Smooth muscle cell (in vitro differentiated cells): Measurements from ENCODE around the gene PHF23. TPM values are rescaled to one million over a fixed set of nuclear protein-coding genes. Genes with fewer than 3 reads are reported as not detected.
A peak's percentile ranks its signal among the peaks of the same experiment; 100 is the strongest.

Experiments used
- DNase-seq: peaks from one replicate; lab custom pipeline; 2025; ENCODE audit not compliant: unreplicated experiment; lab: John Stamatoyannopoulos, UW
- H2AFZ ChIP-seq: fragments of 200-600 bp; sonication (generic); 2 replicates; pipeline ENCODE4 v1.6.0; 2016; ENCODE audit warnings: antibody characterized with exemption, low read depth, mild to moderate bottlenecking
- H3F3A ChIP-seq: fragments of 200-600 bp; sonication (generic); 2 replicates; pipeline ENCODE4 v1.6.0; 2017; ENCODE audit warnings: antibody characterized with exemption, low read depth
- H3K27ac ChIP-seq: fragments of 200-600 bp; sonication (generic); 2 replicates; pipeline ENCODE4 v1.5.1; 2016; ENCODE audit warnings: low read depth, mild to moderate bottlenecking
- H3K27me3 ChIP-seq: fragments of 200-600 bp; sonication (generic); 2 replicates; pipeline ENCODE4 v1.6.1; 2016; ENCODE audit warnings: low read depth, mild to moderate bottlenecking
- H3K36me3 ChIP-seq: fragments of 200-600 bp; sonication (generic); 2 replicates; pipeline ENCODE4 v1.5.1; 2016; ENCODE audit warnings: low read depth
- H3K4me1 ChIP-seq: fragments of 200-600 bp; sonication (generic); 2 replicates; pipeline ENCODE4 v1.5.1; 2016; ENCODE audit warnings: low read depth
- H3K4me2 ChIP-seq: fragments of 200-600 bp; sonication (generic); 2 replicates; pipeline ENCODE4 v1.6.0; 2016; ENCODE audit warnings: mild to moderate bottlenecking
- H3K4me3 ChIP-seq: fragments of 200-600 bp; sonication (generic); 2 replicates; pipeline ENCODE4 v1.5.1; 2016; ENCODE audit warnings: mild to moderate bottlenecking
- H3K79me2 ChIP-seq: fragments of 200-600 bp; sonication (generic); 2 replicates; pipeline ENCODE4 v1.6.0; 2016; ENCODE audit warnings: low read depth, mild to moderate bottlenecking
- H3K9ac ChIP-seq: fragments of 200-600 bp; sonication (generic); 2 replicates; pipeline ENCODE4 v1.6.0; 2016; ENCODE audit warnings: low read depth
- H3K9me3 ChIP-seq: fragments of 200-600 bp; sonication (generic); replicated peaks from 2 replicates; pipeline ENCODE4 v1.5.1; 2016; ENCODE audit warnings: low read depth
- H4K20me1 ChIP-seq: fragments of 200-600 bp; sonication (generic); 2 replicates; pipeline ENCODE4 v1.6.0; 2016; ENCODE audit warnings: low read depth
- WGBS: methylation state at CpG from one replicate; pipeline ENCODE4 v1.1.7; 2016; ENCODE audit warnings: low lambda C conversion rate; 5-methylcytosine and 5-hydroxymethylcytosine counted together
- polyA plus RNA-seq: library from polyadenylated mRNA; unstranded; fragments of >200 nt; fragmentation: Nextera tagmentation; extraction: Ambion mirVana; gene quantifications from 2 replicates; pipeline ENCODE4 v1.2.1, GENCODE V29; 2016
- total RNA-seq: library from RNA; depleted of rRNA; stranded (reverse); fragments of >200 nt; gene quantifications from 2 replicates; pipeline ENCODE4 v1.2.3, GENCODE V29; 2014
- TF ChIP-seq, protein P1 (sequence below): fragments of 200-600 bp; sonication (generic); IDR thresholded peaks from 2 replicates; pipeline ENCODE4 v1.5.1; 2017; ENCODE audit warnings: borderline replicate concordance, mild to moderate bottlenecking, antibody characterized with exemption; ENCODE audit not compliant: insufficient read depth, poor library complexity, severe bottlenecking

PHF23 gene
- total and polyA plus RNA-seq, 2 experiments from 2014 or later, result 33.8 to 48.5 TPM

DNA sequence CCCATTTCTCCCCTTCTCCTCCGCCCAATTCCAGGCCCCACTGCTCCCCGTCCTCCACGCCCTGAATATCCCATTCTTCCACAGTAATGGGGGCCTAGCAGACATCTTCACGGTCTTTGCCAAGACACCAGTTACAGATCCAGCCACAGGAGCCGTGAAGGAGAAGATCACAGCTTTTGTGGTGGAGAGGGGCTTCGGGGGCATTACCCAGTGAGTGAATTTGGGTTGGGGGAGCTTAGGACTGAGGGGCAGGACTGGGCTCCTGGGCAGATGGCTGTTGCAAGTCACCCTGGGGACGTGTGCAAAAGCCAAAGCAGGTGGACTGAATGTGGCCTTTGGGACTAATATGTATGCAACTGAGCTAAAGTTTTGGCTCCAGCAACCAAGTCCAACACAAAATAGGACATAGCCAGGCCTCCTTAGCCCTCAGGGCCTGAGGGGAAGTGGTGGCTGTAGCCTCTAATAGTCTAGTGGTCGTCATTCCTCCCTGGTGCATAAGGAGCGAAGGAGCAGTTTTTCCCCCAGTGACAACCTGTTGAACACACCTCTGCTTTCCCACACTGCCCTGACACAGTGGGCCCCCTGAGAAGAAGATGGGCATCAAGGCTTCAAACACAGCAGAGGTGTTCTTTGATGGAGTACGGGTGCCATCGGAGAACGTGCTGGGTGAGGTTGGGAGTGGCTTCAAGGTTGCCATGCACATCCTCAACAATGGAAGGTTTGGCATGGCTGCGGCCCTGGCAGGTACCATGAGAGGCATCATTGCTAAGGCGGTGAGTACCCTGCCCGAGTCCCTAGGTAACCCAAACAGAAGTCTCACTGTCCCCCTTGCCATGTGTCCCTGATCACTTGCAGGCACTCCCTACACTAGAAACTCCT is 16.9 kb downstream of the PHF23 start:
- peaks cover 13% of the 10 kb centered on the region for H3F3A ChIP-seq
- DNase-seq, result no peak
- H2AFZ ChIP-seq, result no peak overlapping the region
- H3K9ac ChIP-seq, result no peak overlapping the region
- peak overlapping the region; percentile 19 for H3K27ac ChIP-seq
- no peaks in the 10 kb centered on the region for H3K9me3 ChIP-seq
- peaks cover 25% of the 10 kb centered on the region for H3K4me1 ChIP-seq
- TF ChIP-seq, protein P1, sequence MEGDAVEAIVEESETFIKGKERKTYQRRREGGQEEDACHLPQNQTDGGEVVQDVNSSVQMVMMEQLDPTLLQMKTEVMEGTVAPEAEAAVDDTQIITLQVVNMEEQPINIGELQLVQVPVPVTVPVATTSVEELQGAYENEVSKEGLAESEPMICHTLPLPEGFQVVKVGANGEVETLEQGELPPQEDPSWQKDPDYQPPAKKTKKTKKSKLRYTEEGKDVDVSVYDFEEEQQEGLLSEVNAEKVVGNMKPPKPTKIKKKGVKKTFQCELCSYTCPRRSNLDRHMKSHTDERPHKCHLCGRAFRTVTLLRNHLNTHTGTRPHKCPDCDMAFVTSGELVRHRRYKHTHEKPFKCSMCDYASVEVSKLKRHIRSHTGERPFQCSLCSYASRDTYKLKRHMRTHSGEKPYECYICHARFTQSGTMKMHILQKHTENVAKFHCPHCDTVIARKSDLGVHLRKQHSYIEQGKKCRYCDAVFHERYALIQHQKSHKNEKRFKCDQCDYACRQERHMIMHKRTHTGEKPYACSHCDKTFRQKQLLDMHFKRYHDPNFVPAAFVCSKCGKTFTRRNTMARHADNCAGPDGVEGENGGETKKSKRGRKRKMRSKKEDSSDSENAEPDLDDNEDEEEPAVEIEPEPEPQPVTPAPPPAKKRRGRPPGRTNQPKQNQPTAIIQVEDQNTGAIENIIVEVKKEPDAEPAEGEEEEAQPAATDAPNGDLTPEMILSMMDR, result no peak
- peaks cover 5% of the 10 kb centered on the region for H3K79me2 ChIP-seq
- H3K4me3 ChIP-seq, result no peak overlapping the region
- H3K27me3 ChIP-seq, result no peaks in the 10 kb centered on the region
- H4K20me1 ChIP-seq, result peaks cover 59% of the 10 kb centered on the region
- WGBS, result 93% methylated on average over 15 of the region's 15 CpGs
- H3K4me2 ChIP-seq, result no peak overlapping the region
- no peaks in the 10 kb centered on the region for H3K36me3 ChIP-seq

DNA sequence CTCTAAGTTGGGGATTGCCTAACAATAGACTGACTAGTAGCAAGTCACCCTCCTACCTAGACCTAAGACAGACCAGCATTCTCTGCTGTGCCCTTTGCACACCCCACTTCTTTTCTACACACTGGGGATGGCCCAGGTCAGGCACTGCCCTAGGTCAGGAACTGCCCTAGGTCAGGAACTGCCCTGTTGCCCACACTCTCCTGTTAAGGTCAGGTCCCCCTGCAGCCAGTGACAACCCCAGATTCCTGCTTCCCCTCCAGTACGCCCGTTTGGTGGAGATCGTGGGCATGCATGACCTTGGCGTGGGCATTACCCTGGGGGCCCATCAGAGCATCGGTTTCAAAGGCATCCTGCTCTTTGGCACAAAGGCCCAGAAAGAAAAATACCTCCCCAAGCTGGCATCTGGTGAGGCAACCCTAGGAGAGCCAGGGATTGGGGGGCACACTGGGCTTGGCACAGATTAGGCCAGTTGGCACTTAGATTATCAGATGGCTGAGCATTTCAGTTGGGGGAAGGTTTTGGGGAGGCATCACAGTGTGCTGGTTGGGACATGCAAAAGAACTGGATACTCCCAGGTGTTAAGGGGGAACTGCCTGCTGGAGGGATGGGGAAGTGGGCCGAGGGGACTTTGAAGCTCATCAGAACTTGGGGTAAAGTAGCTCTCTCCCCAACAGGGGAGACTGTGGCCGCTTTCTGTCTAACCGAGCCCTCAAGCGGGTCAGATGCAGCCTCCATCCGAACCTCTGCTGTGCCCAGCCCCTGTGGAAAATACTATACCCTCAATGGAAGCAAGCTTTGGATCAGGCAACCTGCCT is 17.8 kb downstream of the PHF23 start:
- Histone ChIP-seq H2AFZ (no peak overlapping the region), H3K79me2 (peaks cover 11% of the 10 kb centered on the region), H3K4me3 (peak overlapping the region; percentile 82), H4K20me1 (peaks cover 54% of the 10 kb centered on the region), H3K27me3 (no peaks in the 10 kb centered on the region), H3K4me2 (peak overlapping the region; percentile 96), H3K36me3 (no peaks in the 10 kb centered on the region), H3K9ac (no peak overlapping the region), H3F3A (peaks cover 19% of the 10 kb centered on the region), H3K27ac (peak overlapping the region; percentile 19), H3K4me1 (peaks cover 31% of the 10 kb centered on the region), H3K9me3 (no peaks in the 10 kb centered on the region)
- 98% methylated on average over 10 of the region's 10 CpGs for WGBS
- TF ChIP-seq, protein P1, result no peak
- no peak for DNase-seq

DNA sequence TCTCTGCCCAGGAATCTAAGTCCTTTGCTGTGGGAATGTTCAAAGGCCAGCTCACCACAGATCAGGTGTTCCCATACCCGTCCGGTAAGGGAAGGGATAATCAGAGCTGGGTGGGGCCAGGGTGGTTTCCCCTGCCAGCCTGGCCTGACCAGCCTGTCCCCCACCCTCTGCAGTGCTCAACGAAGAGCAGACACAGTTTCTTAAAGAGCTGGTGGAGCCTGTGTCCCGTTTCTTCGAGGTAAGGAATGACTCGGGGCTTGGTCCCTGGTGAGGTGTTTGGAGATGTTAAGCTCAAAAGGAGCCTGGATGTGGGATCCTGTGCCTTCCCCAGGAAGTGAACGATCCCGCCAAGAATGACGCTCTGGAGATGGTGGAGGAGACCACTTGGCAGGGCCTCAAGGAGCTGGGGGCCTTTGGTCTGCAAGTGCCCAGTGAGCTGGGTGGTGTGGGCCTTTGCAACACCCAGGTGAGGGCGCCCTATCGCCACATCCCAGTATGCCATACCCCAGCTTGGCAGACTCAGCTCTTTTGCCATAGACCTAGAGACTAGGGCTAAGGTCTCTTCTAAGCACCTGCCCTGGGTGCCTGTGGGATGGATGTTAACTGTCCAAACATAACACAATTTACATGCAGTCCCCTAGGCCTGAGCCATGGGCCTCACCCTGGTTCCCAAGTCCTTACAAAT is 18.5 kb downstream of the PHF23 start:
- WGBS, result 27% methylated on average over 11 of the region's 11 CpGs
- H3F3A ChIP-seq, result peaks cover 24% of the 10 kb centered on the region
- TF ChIP-seq, protein P1, result peak; percentile 39
- H2AFZ ChIP-seq, result no peak overlapping the region
- no peak for DNase-seq
- H3K79me2 ChIP-seq, result peaks cover 11% of the 10 kb centered on the region
- H3K9ac ChIP-seq, result peak overlapping the region; percentile 96
- H3K4me3 ChIP-seq, result peak overlapping the region; percentile 82
- H3K4me1 ChIP-seq, result peaks cover 35% of the 10 kb centered on the region
- H3K27ac ChIP-seq, result peak overlapping the region; percentile 95
- peak overlapping the region; percentile 96 for H3K4me2 ChIP-seq
- H3K9me3 ChIP-seq, result no peaks in the 10 kb centered on the region
- peaks cover 53% of the 10 kb centered on the region for H4K20me1 ChIP-seq
- H3K36me3 ChIP-seq, result no peaks in the 10 kb centered on the region
- H3K27me3 ChIP-seq, result no peaks in the 10 kb centered on the region
